ENCODE data around the gene ANO1.

ANO1 gene

GRCh38 chr11:70146895-70147520 is 68.9 kb downstream of the ANO1 start:
- no peak overlapping the region for H3K4me2 ChIP-seq
- H3K4me3 ChIP-seq (IDR thresholded peaks at IDR 0.05; ENCODE audit: insufficient read depth, low read depth, low read length): no peak overlapping the region
- H3K27me3 ChIP-seq (ENCODE audit: insufficient read depth, low read depth): peaks cover 15% of the 10 kb centered on the region; the same call in 1 of the 2 replicates
- H4K20me1 ChIP-seq (ENCODE audit: insufficient read depth): no peaks in the 10 kb centered on the region
- H3K36me3 ChIP-seq (ENCODE audit: insufficient read depth): no peaks in the 10 kb centered on the region
- no peak for TF ChIP-seq CTCF (conservative IDR thresholded peaks at IDR 0.05; ENCODE audit: low read depth, low read length)
- H2AFZ ChIP-seq (ENCODE audit: low read depth): no peak overlapping the region
- no peak overlapping the region for H3K9ac ChIP-seq
- H3K27ac ChIP-seq: no peak overlapping the region
- H3K4me1 ChIP-seq (ENCODE audit: low read depth, poor library complexity, severe bottlenecking): no peaks in the 10 kb centered on the region
- no peaks in the 10 kb centered on the region for H3K79me2 ChIP-seq (ENCODE audit: insufficient read depth, low read depth)

- Histone ChIP-seq H3K4me1 (ENCODE audit: low read depth, poor library complexity, severe bottlenecking) (no peaks in the 10 kb centered on the region), H4K20me1 (ENCODE audit: insufficient read depth) (no peaks in the 10 kb centered on the region), H3K27ac (no peak overlapping the region), H3K79me2 (ENCODE audit: insufficient read depth, low read depth) (no peaks in the 10 kb centered on the region), H2AFZ (ENCODE audit: low read depth) (no peak overlapping the region), H3K27me3 (ENCODE audit: insufficient read depth, low read depth) (peaks cover 18% of the 10 kb centered on the region; the same call in 1 of the 2 replicates), H3K4me3 (IDR thresholded peaks at IDR 0.05; ENCODE audit: insufficient read depth, low read depth, low read length) (no peak overlapping the region), H3K9ac (no peak overlapping the region), H3K36me3 (ENCODE audit: insufficient read depth) (no peaks in the 10 kb centered on the region), H3K4me2 (no peak overlapping the region)
- TF ChIP-seq CTCF (conservative IDR thresholded peaks at IDR 0.05; ENCODE audit: low read depth, low read length): no peak
Measured at GRCh38 chr11:70147668-70148067, 69.6 kb downstream of the ANO1 start.

GRCh38 chr11:70151671-70152070 is 73.6 kb downstream of the ANO1 start:
- TF ChIP-seq CTCF (conservative IDR thresholded peaks at IDR 0.05; ENCODE audit: low read depth, low read length): no peak
- Histone ChIP-seq H3K79me2 (ENCODE audit: insufficient read depth, low read depth) (no peaks in the 10 kb centered on the region), H3K27me3 (ENCODE audit: insufficient read depth, low read depth) (peaks cover 21% of the 10 kb centered on the region; the same call in 1 of the 2 replicates), H3K4me1 (ENCODE audit: low read depth, poor library complexity, severe bottlenecking) (no peaks in the 10 kb centered on the region), H3K9ac (no peak overlapping the region), H3K36me3 (ENCODE audit: insufficient read depth) (no peaks in the 10 kb centered on the region), H3K27ac (no peak overlapping the region), H4K20me1 (ENCODE audit: insufficient read depth) (no peaks in the 10 kb centered on the region), H2AFZ (ENCODE audit: low read depth) (no peak overlapping the region), H3K4me2 (no peak overlapping the region), H3K4me3 (IDR thresholded peaks at IDR 0.05; ENCODE audit: insufficient read depth, low read depth, low read length) (no peak overlapping the region)

DNA sequence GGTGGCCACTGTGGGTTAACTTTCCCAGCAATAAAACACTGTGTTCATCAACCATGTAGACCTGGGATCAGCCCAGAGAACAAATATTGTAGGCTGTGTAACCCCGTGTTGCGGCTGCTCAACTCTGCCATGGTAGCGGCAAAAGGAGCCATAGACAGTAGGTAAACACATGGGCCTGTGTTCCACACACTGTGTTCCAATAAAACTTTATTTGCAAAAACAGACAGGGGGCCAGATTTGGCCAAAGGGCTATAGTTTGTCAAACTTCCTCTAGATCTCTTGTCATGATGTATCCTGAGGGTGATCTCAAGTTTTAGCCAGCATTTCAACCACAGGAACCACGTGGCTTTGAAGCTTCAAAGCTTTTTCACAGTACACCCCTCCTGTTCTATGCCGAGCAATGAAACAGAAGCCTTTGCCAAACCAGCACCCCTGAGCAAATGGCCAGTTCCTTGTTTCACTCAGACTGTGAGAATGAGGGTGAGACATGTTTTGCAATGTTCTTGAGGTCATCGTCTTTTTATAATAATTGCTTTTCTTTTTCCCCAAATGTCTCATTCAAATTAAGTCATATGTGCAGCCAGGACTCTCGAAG is 75.1 kb downstream of the ANO1 start:
- Histone ChIP-seq H4K20me1 (ENCODE audit: insufficient read depth) (no peaks in the 10 kb centered on the region), H3K4me1 (ENCODE audit: low read depth, poor library complexity, severe bottlenecking) (no peaks in the 10 kb centered on the region), H3K27me3 (ENCODE audit: insufficient read depth, low read depth) (peaks cover 23% of the 10 kb centered on the region; the same call in 1 of the 2 replicates), H3K9ac (no peak overlapping the region), H3K4me3 (IDR thresholded peaks at IDR 0.05; ENCODE audit: insufficient read depth, low read depth, low read length) (no peak overlapping the region), H2AFZ (ENCODE audit: low read depth) (no peak overlapping the region), H3K4me2 (no peak overlapping the region), H3K36me3 (ENCODE audit: insufficient read depth) (no peaks in the 10 kb centered on the region), H3K27ac (no peak overlapping the region), H3K79me2 (ENCODE audit: insufficient read depth, low read depth) (no peaks in the 10 kb centered on the region)
- TF ChIP-seq CTCF (conservative IDR thresholded peaks at IDR 0.05; ENCODE audit: low read depth, low read length): no peak

Measured in KMS-11 (cell line).